Vagina (tissue), 2 donors: ENCODE data around the gene ETNPPL. TPM values are rescaled to one million over a fixed set of nuclear protein-coding genes. Genes with fewer than 3 reads are reported as not detected.

ENCODE experiments used
- DNase-seq, 2 donors: peaks; one replicate each; pipeline ENCODE4 v3.0.0-alpha.2; 2017; ENCODE audit errors: extremely low spot score in 2 of 2
- H3K27ac ChIP-seq: fragments of 200-600 bp; sonication (generic); one replicate; pipeline ENCODE4 v1.5.1; 2019
- H3K27me3 ChIP-seq: fragments of 200-600 bp; sonication (generic); one replicate; pipeline ENCODE4 v1.5.1; 2019
- H3K36me3 ChIP-seq, 2 donors: fragments of 200-600 bp; sonication (generic); one replicate each; pipeline ENCODE4 v1.5.1; 2017 to 2019
- H3K4me1 ChIP-seq: fragments of 200-600 bp; sonication (generic); one replicate; pipeline ENCODE4 v1.5.1; 2019
- H3K4me3 ChIP-seq, 2 donors: fragments of 200-600 bp; sonication (generic); 1 replicate in 1 of 2; 2 replicates in 1 of 2; pipeline ENCODE4 v1.5.1; 2016 to 2019
- H3K9me3 ChIP-seq: fragments of 200-600 bp; sonication (generic); one replicate; pipeline ENCODE4 v1.5.1; 2019
- POLR2A ChIP-seq, 2 donors: fragments of 450-650 bp; IDR thresholded peaks; one replicate each; pipeline ENCODE4 v1.6.1; 2017; ENCODE audit warnings: antibody characterized with exemption in 2 of 2, mild to moderate bottlenecking in 2 of 2, moderate library complexity in 2 of 2
- POLR2AphosphoS5 ChIP-seq, 2 donors: sonication (generic); formaldehyde crosslinking; IDR thresholded peaks; one replicate each; pipeline ENCODE4 v1.9.0; 2017; ENCODE audit warnings: antibody characterized with exemption in 2 of 2, mild to moderate bottlenecking in 2 of 2, low read depth in 1 of 2; ENCODE audit not compliant: insufficient read depth in 1 of 2
- intact Hi-C: fragments of 100-400 bp; cut with DNase I; formaldehyde crosslinking; loops from one replicate; pipeline ENCODE4 v1.15.1; 2023
- total RNA-seq: library from RNA; depleted of rRNA; stranded (reverse); fragments of >200 nt; gene quantifications from one replicate; pipeline ENCODE4 v1.2.3, GENCODE V29; 2016
- TF ChIP-seq, protein P1 (sequence below), 3 experiments: fragments of 450-650 bp in 2 of 3; fragments of 200-600 bp in 1 of 3; sonication (generic) in 1 of 3; IDR thresholded peaks; one replicate each; pipeline ENCODE4 v1.5.1; 2017 to 2019; ENCODE audit warnings: antibody characterized with exemption in 3 of 3, mild to moderate bottlenecking in 2 of 3, moderate library complexity in 2 of 3

The ETNPPL gene
- total RNA-seq, 1 donor from 2014 or later, result not detected

- intact Hi-C loops, result no loop called here
- no peaks in the 10 kb centered on the region for H3K36me3 ChIP-seq
- H3K4me1 ChIP-seq, result no peaks in the 10 kb centered on the region
- H3K27ac ChIP-seq, result no peak overlapping the region
- no peak for DNase-seq
- TF ChIP-seq POLR2AphosphoS5 (IDR thresholded peaks at IDR 0.05; ENCODE audit: insufficient read depth in 1 of 2, low read depth in 1 of 2) (no peak), POLR2A (IDR thresholded peaks at IDR 0.05) (no peak)
- TF ChIP-seq, protein P1, sequence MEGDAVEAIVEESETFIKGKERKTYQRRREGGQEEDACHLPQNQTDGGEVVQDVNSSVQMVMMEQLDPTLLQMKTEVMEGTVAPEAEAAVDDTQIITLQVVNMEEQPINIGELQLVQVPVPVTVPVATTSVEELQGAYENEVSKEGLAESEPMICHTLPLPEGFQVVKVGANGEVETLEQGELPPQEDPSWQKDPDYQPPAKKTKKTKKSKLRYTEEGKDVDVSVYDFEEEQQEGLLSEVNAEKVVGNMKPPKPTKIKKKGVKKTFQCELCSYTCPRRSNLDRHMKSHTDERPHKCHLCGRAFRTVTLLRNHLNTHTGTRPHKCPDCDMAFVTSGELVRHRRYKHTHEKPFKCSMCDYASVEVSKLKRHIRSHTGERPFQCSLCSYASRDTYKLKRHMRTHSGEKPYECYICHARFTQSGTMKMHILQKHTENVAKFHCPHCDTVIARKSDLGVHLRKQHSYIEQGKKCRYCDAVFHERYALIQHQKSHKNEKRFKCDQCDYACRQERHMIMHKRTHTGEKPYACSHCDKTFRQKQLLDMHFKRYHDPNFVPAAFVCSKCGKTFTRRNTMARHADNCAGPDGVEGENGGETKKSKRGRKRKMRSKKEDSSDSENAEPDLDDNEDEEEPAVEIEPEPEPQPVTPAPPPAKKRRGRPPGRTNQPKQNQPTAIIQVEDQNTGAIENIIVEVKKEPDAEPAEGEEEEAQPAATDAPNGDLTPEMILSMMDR (IDR thresholded peaks at IDR 0.05), result no peak
- H3K9me3 ChIP-seq, result no peaks in the 10 kb centered on the region
- H3K4me3 ChIP-seq, result no peak overlapping the region
- no peaks in the 10 kb centered on the region for H3K27me3 ChIP-seq
Observed at GRCh38 chr4:108787724-108788123, 24.9 kb upstream of the ETNPPL start.

DNA sequence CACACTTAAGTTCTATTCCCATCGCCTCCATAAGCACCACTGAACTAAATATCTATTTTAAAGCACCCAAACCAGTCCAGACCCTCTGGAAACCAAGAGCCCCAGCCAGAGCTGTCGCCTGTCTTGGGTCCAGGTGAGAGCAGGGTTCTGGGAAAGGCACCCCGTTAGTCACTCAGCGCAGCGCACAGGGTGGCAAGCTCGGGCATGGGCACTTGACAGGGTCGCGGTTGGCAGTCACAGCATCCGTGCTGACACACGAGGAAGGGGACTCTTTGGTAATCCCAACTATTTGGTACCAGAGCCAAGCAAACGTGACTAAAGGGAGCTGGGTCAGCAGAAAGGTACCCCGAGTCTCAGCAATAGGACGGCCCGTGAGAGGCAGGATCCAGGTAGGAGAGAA is 24.3 kb upstream of the ETNPPL start:
- H3K9me3 ChIP-seq, result no peaks in the 10 kb centered on the region
- intact Hi-C loops, result no loop called here
- no peak overlapping the region for H3K27ac ChIP-seq
- DNase-seq, result no peak
- no peaks in the 10 kb centered on the region for H3K36me3 ChIP-seq
- TF ChIP-seq, protein P1 (IDR thresholded peaks at IDR 0.05), result no peak
- TF ChIP-seq POLR2AphosphoS5 (IDR thresholded peaks at IDR 0.05; ENCODE audit: insufficient read depth in 1 of 2, low read depth in 1 of 2) (no peak), POLR2A (IDR thresholded peaks at IDR 0.05) (no peak)
- no peaks in the 10 kb centered on the region for H3K27me3 ChIP-seq
- no peaks in the 10 kb centered on the region for H3K4me1 ChIP-seq
- no peak overlapping the region for H3K4me3 ChIP-seq

DNA sequence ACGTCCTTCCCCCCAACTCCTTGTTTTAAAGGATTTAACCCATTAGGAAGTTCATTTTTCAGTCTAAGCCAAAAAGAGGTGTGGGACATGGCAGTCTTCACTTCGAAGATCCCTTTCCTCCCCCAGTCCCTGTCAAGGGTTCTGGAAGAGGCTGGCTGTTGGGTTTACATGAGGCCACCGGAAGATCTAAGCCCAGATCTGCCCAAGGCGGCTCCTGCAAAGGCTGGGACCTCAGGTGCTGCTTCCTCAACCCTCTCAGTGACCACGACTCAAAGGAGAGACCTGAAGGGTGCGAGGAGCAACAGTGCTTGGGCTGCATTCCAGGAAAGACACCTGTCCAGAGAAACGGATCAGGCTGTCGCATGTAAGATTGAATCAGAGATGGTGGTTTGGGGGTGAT is 23.5 kb upstream of the ETNPPL start:
- no peak for DNase-seq
- TF ChIP-seq POLR2A (IDR thresholded peaks at IDR 0.05), result no peak
- TF ChIP-seq, protein P1 (IDR thresholded peaks at IDR 0.05), result no peak
- TF ChIP-seq POLR2AphosphoS5 (IDR thresholded peaks at IDR 0.05; ENCODE audit: insufficient read depth in 1 of 2, low read depth in 1 of 2), result no peak
- H3K4me1 ChIP-seq, result no peaks in the 10 kb centered on the region
- no peak overlapping the region for H3K27ac ChIP-seq
- intact Hi-C loops, result no loop called here
- H3K9me3 ChIP-seq, result no peaks in the 10 kb centered on the region
- H3K27me3 ChIP-seq, result no peaks in the 10 kb centered on the region
- no peaks in the 10 kb centered on the region for H3K36me3 ChIP-seq
- H3K4me3 ChIP-seq, result no peak overlapping the region

DNA sequence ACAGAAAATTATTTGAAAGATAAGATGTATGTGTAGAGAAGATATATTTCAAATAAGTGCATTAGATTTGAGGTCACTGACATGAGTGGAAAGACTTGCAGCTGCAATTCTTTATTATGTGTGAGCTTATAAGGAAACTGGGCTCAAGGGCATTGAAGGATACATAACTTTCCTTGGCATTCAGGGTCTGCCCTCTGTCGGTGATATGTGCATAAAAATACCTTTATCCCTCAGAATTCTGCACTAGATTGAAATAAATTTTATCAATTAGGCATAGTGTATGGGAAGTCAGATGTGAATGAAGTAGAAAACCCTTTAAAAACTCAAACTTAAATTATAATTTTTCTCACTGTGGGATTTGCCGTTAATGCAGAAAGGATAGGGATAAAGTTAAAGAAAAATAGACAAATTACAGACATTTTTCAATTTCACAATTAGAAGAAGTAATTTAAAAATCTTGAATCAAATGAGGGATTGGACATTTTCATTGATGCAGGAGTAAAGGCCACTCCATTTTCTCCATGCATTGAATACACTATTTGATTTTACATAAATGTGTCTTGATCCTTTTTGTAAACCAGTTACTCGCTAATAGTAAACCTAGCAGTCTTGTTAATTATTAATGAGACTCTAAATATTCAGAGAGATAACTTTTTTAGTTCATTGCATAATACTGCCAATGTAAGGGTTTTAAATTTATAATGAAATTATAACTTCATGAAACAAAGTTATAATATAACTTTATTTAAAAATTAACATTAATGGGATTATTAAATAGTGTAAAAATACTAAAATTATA is 21.0 kb upstream of the ETNPPL start:
- Histone ChIP-seq H3K27me3 (no peaks in the 10 kb centered on the region), H3K9me3 (no peaks in the 10 kb centered on the region), H3K4me3 (no peak overlapping the region), H3K36me3 (no peaks in the 10 kb centered on the region), H3K27ac (no peak overlapping the region), H3K4me1 (no peaks in the 10 kb centered on the region)
- DNase-seq, result no peak
- TF ChIP-seq, protein P1 (IDR thresholded peaks at IDR 0.05), result no peak
- TF ChIP-seq POLR2AphosphoS5 (IDR thresholded peaks at IDR 0.05; ENCODE audit: insufficient read depth in 1 of 2, low read depth in 1 of 2), result no peak
- TF ChIP-seq POLR2A (IDR thresholded peaks at IDR 0.05), result no peak
- intact Hi-C loops, result no loop called here

GRCh38 chr4:108779958-108780357 is 17.1 kb upstream of the ETNPPL start:
- no peaks in the 10 kb centered on the region for H3K4me1 ChIP-seq
- H3K36me3 ChIP-seq, result no peaks in the 10 kb centered on the region
- no peak for DNase-seq
- no peak overlapping the region for H3K27ac ChIP-seq
- intact Hi-C loops, result no loop called here
- no peaks in the 10 kb centered on the region for H3K27me3 ChIP-seq
- H3K4me3 ChIP-seq, result no peak overlapping the region
- no peaks in the 10 kb centered on the region for H3K9me3 ChIP-seq
- no peak for TF ChIP-seq POLR2A (IDR thresholded peaks at IDR 0.05)
- TF ChIP-seq, protein P1 (IDR thresholded peaks at IDR 0.05), result no peak
- no peak for TF ChIP-seq POLR2AphosphoS5 (IDR thresholded peaks at IDR 0.05; ENCODE audit: insufficient read depth in 1 of 2, low read depth in 1 of 2)
